Thymus (tissue), 11 donors: ENCODE measurements around the gene SEZ6L. TPM values are rescaled to one million over a fixed set of nuclear protein-coding genes. Genes with fewer than 3 reads are reported as not detected.

ENCODE experiments used
- DNase-seq, 9 donors: peaks; one replicate each; pipeline ENCODE4 v3.0.0-alpha.2; 2013; ENCODE audit warnings: low spot score in 9 of 9, low read depth in 6 of 9, missing footprints in 1 of 9
- H3K27ac ChIP-seq, 2 donors: one replicate each; pipeline ENCODE4 v1.5.1; 2013; ENCODE audit warnings: control low read depth in 1 of 2, low read depth in 1 of 2, low read length in 1 of 2, mild to moderate bottlenecking in 1 of 2, moderate library complexity in 1 of 2
- H3K27me3 ChIP-seq, 2 donors: one replicate each; pipeline ENCODE4 v1.5.1; 2013; ENCODE audit warnings: low read length in 1 of 2; ENCODE audit not compliant: control insufficient read depth in 2 of 2, insufficient read depth in 1 of 2
- H3K36me3 ChIP-seq, 2 donors: one replicate each; pipeline ENCODE4 v1.5.1; 2013; ENCODE audit warnings: low read length in 1 of 2, mild to moderate bottlenecking in 1 of 2, moderate library complexity in 1 of 2; ENCODE audit not compliant: control insufficient read depth in 2 of 2, insufficient read depth in 2 of 2
- H3K4me1 ChIP-seq, 2 donors: one replicate each; pipeline ENCODE4 v1.5.1; 2013; ENCODE audit warnings: low read length in 2 of 2; ENCODE audit not compliant: control insufficient read depth in 2 of 2, insufficient read depth in 2 of 2
- H3K4me3 ChIP-seq, 2 donors: one replicate each; pipeline ENCODE4 v1.5.1; 2013; ENCODE audit warnings: low read length in 2 of 2, control low read depth in 1 of 2, mild to moderate bottlenecking in 1 of 2
- H3K9me3 ChIP-seq, 2 donors: one replicate each; pipeline ENCODE4 v1.5.1; 2013; ENCODE audit warnings: low read length in 1 of 2, mild to moderate bottlenecking in 1 of 2; ENCODE audit not compliant: control insufficient read depth in 2 of 2, insufficient read depth in 1 of 2
- WGBS: extraction: QIAGEN DNeasy Blood & Tissue Kit; methylation state at CpG from one replicate; pipeline ENCODE4 v1.1.7; 2013; 5-methylcytosine and 5-hydroxymethylcytosine counted together
- polyA plus RNA-seq: library from polyadenylated mRNA; stranded (reverse); fragments of 200-250 nt; gene quantifications from one replicate; pipeline ENCODE4 v1.2.3, GENCODE V29; 2013
- total RNA-seq: library from RNA; stranded (reverse); fragments of 120-200 nt; gene quantifications from one replicate; pipeline ENCODE4 v1.2.4, GENCODE V29; 2013
- donor health status: healthy.

Gene SEZ6L
- total and polyA plus RNA-seq, 2 donors: 0.37 to 0.90 TPM

GRCh38 chr22:26339755-26340154 is 170.5 kb downstream of the SEZ6L start:
- Histone ChIP-seq H3K36me3 (no peaks in the 10 kb centered on the region), H3K9me3 (no peaks in the 10 kb centered on the region), H3K4me1 (no peaks in the 10 kb centered on the region), H3K27me3 (no peaks in the 10 kb centered on the region), H3K4me3 (no peak overlapping the region), H3K27ac (no peak overlapping the region)
- 89% methylated on average over 6 of the region's 6 CpGs for WGBS
- no peak for DNase-seq

- no peak for DNase-seq
- H3K36me3 ChIP-seq: no peaks in the 10 kb centered on the region
- 81% methylated on average over 6 of the region's 6 CpGs for WGBS
- H3K27ac ChIP-seq: no peak overlapping the region
- no peaks in the 10 kb centered on the region for H3K4me1 ChIP-seq
- H3K9me3 ChIP-seq: peaks cover 0 to 5% of the 10 kb centered on the region in 2 donors
- no peaks in the 10 kb centered on the region for H3K27me3 ChIP-seq
- H3K4me3 ChIP-seq: no peak overlapping the region
Observed at GRCh38 chr22:26342745-26343410, 173.6 kb downstream of the SEZ6L start.

- no peak overlapping the region for H3K4me3 ChIP-seq
Observed at GRCh38 chr22:26345496-26345895, 176.2 kb downstream of the SEZ6L start.

GRCh38 chr22:26348810-26349526 is 179.7 kb downstream of the SEZ6L start:
- DNase-seq: no peak
- Histone ChIP-seq H3K4me1 (no peaks in the 10 kb centered on the region), H3K36me3 (no peaks in the 10 kb centered on the region), H3K4me3 (no peak overlapping the region), H3K27me3 (no peaks in the 10 kb centered on the region), H3K27ac (no peak overlapping the region), H3K9me3 (peaks cover 0 to 5% of the 10 kb centered on the region in 2 donors)
- WGBS: 95% methylated on average over 2 of the region's 2 CpGs

More at GRCh38 chr22:26345496-26345895, 176.2 kb downstream of the SEZ6L start:
- 90% methylated on average over 3 of the region's 3 CpGs for WGBS
- Histone ChIP-seq H3K27ac (no peak overlapping the region), H3K36me3 (no peaks in the 10 kb centered on the region), H3K4me1 (no peaks in the 10 kb centered on the region), H3K27me3 (no peaks in the 10 kb centered on the region), H3K9me3 (peaks cover 0 to 5% of the 10 kb centered on the region in 2 donors)
- DNase-seq: no peak

- WGBS: 86% methylated on average over 20 of the region's 20 CpGs
- Histone ChIP-seq H3K4me1 (no peaks in the 10 kb centered on the region), H3K9me3 (no peaks in the 10 kb centered on the region), H3K36me3 (no peaks in the 10 kb centered on the region), H3K27ac (no peak overlapping the region), H3K27me3 (no peaks in the 10 kb centered on the region), H3K4me3 (no peak overlapping the region)
- no peak for DNase-seq
Observed at GRCh38 chr22:26354707-26355106, 185.4 kb downstream of the SEZ6L start.

GRCh38 chr22:26357281-26357680 is 188.0 kb downstream of the SEZ6L start:
- Histone ChIP-seq H3K36me3 (no peaks in the 10 kb centered on the region), H3K27me3 (peaks cover 0 to 4% of the 10 kb centered on the region in 2 donors), H3K27ac (no peak overlapping the region), H3K4me1 (peaks cover 0 to 5% of the 10 kb centered on the region in 2 donors), H3K4me3 (no peak overlapping the region), H3K9me3 (no peaks in the 10 kb centered on the region)
- DNase-seq: no peak
- 79% methylated on average over 2 of the region's 2 CpGs for WGBS

GRCh38 chr22:26357813-26358212 is 188.6 kb downstream of the SEZ6L start:
- Histone ChIP-seq H3K27ac (no peak overlapping the region), H3K27me3 (peaks cover 0 to 4% of the 10 kb centered on the region in 2 donors), H3K9me3 (no peaks in the 10 kb centered on the region), H3K4me1 (peaks cover 0 to 5% of the 10 kb centered on the region in 2 donors), H3K4me3 (no peak overlapping the region), H3K36me3 (no peaks in the 10 kb centered on the region)
- no peak for DNase-seq
- WGBS: 90% methylated on average over 9 of the region's 9 CpGs

- H3K27me3 ChIP-seq: peaks cover 0 to 4% of the 10 kb centered on the region in 2 donors
Observed at GRCh38 chr22:26359156-26359555, 189.9 kb downstream of the SEZ6L start.

GRCh38 chr22:26360169-26360885 is 191.1 kb downstream of the SEZ6L start:
- peak in 8 of 9 donors; percentile 40 to 77 (median 62) for DNase-seq
- Histone ChIP-seq H3K27ac (no peak overlapping the region), H3K4me1 (peaks cover 0 to 5% of the 10 kb centered on the region in 2 donors), H3K36me3 (no peaks in the 10 kb centered on the region), H3K4me3 (no peak overlapping the region), H3K9me3 (no peaks in the 10 kb centered on the region), H3K27me3 (peaks cover 0 to 4% of the 10 kb centered on the region in 2 donors)
- 11% methylated on average over 17 of the region's 17 CpGs for WGBS

More at GRCh38 chr22:26359156-26359555, 189.9 kb downstream of the SEZ6L start:
- Histone ChIP-seq H3K36me3 (no peaks in the 10 kb centered on the region), H3K27ac (no peak overlapping the region), H3K9me3 (no peaks in the 10 kb centered on the region), H3K4me3 (no peak overlapping the region), H3K4me1 (peaks cover 0 to 5% of the 10 kb centered on the region in 2 donors)
- no peak for DNase-seq
- 96% methylated on average over 4 of the region's 4 CpGs for WGBS
